Esophagus muscularis mucosa (tissue), 4 donors: ENCODE data around the gene SPHK1.

Experiments used
- CTCF ChIP-seq, 3 experiments: fragments of 200-600 bp in 2 of 3; fragments of 450-650 bp in 1 of 3; sonication (generic) in 2 of 3; IDR thresholded peaks; one replicate each; pipeline ENCODE4 v1.5.1; 2017 to 2019; ENCODE audit warnings: antibody characterized with exemption in 3 of 3, mild to moderate bottlenecking in 2 of 3, moderate library complexity in 1 of 3
- EP300 ChIP-seq: sonication (generic); formaldehyde crosslinking; IDR thresholded peaks from one replicate; pipeline ENCODE4 v1.6.1; 2017; ENCODE audit warnings: antibody characterized with exemption
- POLR2A ChIP-seq: fragments of 450-650 bp; IDR thresholded peaks from one replicate; pipeline ENCODE4 v1.6.1; 2017; ENCODE audit warnings: antibody characterized with exemption, moderate library complexity, mild to moderate bottlenecking, low read depth
- POLR2AphosphoS5 ChIP-seq, 2 donors: sonication (generic); formaldehyde crosslinking; IDR thresholded peaks; one replicate each; pipeline ENCODE4 v1.6.1; 2017; ENCODE audit warnings: antibody characterized with exemption in 2 of 2

GRCh38 chr17:76369379-76369778, 15.0 kb upstream of the SPHK1 start:
- no peak for TF ChIP-seq CTCF (IDR thresholded peaks at IDR 0.05)
- TF ChIP-seq POLR2A: no peak
- no peak for TF ChIP-seq EP300
- no peak for TF ChIP-seq POLR2AphosphoS5 (IDR thresholded peaks at IDR 0.05)
